Stromal cell of bone marrow (primary cell): ENCODE data around the gene IDH2.

ENCODE experiments used
- DNase-seq: peaks from one replicate; pipeline ENCODE4 v3.0.0-alpha.2; 2012; ENCODE audit warnings: low read depth

The IDH2 gene

DNA sequence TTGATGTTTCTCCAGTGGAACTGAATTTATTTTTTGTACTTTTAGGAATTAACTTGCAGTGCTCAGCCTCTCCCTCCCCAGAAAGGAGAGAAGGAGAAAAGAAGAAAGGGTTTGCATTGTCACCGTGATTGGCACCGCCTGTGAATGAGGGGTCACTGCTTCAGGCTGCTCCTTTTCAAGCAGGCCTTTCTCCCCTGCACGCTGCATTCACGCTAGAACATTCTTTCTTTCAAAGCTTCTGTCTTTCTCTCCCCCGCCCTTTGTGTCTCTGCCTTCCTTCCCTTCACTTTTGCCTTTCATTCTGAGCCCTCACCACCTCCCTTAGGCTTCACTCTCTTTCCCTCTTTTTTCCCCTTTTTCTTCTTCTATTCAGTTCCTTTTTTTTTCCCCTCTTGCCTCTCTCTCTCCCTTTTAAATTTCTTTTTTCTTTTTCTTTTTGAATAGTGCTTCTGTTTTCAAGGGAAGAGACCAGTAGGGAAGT lies 58.7 kb downstream of the IDH2 start:
- no peak for DNase-seq

DNA sequence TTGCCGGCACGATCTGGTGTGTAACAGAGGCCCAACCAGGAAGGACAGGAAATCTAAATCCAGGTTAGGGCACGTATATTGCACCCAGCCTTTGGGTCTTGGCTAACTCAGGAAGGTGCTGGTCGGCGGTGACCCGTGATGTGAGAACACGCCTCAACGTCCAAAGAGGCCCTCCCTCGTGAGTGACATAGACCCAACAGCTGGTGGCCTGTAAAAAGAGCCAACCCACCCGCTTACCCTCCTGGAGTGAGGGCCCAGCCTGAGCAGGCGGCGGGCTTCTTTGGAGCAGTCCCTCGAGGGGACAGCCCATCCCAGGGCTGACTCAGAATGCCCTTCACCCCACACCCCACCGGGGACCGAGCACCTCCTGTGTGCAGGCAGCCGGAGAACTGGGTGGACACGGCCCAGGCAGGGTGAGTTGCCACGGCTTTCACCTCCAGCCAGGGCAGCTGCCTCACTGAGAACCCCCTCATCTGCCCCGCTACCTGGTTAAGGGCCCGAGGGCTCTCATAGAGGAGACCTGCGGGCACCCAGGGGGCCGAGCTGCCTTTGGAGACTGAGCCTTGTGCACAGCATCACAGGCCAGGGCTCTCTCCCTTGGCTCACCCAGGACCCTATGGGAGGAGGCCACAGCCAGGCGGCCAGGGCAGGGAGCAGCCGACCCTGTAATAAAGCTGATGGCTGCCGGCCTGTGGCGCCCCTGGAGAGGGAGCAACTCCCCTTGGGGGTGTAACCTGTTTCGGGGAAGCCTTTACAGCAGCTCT lies 59.3 kb downstream of the IDH2 start:
- DNase-seq: no peak

DNA sequence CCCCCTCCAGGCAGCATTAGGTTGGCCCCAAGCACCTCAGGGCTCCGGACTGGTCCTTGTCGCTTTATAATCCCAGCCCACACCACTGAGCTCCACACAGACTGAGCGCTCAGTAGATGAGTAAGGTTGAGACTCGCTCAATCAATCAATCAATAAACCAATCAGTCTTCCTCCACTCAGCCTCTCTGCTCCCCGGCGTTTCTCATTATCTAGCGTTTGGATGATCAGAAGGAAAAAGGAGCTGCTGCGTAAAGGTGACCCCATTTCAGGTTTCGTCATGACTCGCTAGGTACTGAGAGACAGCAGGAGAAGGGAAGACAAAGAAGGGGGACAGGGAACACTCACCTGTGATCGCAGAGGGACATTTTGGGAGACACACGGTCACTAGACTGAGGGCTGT lies 59.9 kb downstream of the IDH2 start:
- no peak for DNase-seq

DNA sequence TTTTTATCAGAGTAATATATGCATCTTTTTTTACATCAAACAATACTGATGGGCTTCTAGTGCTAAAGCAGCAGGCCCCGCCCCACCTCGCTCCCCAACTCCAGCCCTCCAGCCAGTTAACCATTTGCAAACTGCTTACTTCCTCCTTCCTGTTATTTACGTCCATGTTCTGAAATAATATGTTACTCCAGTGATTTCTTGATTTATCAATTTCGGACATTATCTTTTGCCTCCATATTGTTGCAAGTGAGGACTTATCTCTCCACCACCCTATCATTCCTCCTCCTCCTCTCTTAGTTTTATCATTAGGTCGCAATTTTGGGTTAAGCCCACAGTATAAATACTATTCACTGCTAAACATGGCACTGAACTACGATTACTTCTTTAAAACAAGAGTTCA lies 61.6 kb downstream of the IDH2 start:
- DNase-seq: no peak

DNA sequence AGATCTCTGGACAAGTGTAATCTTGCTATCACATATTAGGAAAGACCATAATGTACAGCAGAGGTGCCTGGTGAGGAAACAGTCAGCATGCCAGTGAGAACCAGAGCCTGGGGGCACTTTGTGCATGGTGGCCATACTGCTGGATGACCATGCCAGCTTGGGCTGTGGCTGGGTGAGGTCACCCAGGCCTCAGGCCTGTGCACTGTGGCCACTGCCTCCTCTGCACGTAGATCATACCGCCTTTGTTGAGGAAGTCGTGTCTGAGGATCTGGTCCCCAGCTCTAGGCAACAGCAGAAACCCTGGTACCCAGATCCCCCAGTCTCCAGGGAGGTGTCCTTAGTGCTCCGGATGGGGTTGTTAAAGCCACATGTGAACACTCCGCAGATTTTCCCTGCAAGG lies 62.3 kb downstream of the IDH2 start:
- no peak for DNase-seq

DNA sequence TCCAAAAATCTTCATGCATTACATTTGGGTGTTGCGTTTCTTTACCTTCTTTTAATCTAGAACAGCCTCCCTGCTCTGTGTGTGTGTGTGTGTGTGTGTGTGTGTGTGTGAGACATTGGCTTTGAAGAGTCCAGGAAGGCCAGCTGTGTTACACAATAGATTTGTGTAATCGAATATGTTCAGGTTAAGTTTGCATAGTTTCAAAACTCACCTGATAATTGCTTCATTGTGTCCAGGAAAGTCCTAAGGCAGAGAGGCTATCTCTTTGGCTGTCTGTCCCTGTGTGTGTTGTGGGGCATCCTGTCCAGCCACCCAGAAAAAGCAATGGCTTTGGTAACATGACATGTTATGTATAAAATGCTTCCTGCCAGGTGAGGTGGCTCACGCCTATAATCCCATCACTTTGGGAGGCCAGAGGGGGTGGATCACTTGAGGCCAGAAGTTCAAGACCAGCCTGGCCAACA lies 63.6 kb downstream of the IDH2 start:
- DNase-seq: no peak

DNA sequence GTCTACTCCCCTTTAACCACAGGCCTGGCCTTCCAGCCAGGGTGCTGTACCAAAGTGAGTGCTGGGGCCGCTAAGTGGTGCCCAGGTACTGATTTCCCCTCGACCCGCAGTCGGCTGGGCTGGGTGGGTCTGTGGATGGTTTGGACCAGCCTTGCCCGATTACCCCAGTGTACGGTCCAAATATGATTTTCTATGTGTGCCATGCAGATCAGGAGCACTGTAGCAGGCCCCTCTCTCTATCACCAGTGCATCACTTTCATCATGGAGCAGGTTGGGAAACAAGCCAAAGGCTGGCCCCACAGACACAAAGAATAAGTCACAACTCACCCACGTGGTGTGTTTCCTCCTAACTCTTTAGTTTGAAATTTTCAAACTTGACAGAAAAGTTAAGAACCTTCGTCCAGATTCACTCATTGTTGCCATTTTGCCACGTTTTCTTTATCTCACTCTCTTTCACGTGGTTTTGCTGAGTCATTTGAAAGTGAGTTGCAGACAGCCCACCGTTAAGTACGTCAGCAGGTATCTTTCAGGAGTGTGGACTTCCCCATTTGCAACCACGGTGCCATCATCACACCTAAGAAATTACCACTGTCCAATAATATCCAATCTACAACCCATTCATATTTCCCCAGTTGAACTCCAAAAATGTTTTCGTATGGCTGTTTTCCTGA lies 64.2 kb downstream of the IDH2 start:
- DNase-seq: peak; percentile 9

DNA sequence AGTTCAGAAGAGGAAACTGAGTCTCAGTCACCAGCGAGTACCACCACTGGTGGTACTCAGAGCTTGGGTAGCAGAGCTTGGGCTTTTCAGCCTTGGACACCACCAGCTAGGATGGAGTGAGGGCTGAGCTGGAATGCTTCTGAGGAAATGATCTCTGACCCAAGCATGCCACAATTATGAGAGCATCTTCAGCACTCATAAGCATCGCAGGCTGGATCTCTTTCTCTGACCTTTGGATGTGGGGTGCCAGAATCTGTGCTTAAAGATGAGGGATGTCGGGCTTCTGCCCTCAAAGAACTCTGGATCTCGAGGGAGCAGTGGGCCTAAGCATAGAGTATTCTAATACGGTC lies 64.8 kb downstream of the IDH2 start:
- DNase-seq: peak; percentile 11

DNA sequence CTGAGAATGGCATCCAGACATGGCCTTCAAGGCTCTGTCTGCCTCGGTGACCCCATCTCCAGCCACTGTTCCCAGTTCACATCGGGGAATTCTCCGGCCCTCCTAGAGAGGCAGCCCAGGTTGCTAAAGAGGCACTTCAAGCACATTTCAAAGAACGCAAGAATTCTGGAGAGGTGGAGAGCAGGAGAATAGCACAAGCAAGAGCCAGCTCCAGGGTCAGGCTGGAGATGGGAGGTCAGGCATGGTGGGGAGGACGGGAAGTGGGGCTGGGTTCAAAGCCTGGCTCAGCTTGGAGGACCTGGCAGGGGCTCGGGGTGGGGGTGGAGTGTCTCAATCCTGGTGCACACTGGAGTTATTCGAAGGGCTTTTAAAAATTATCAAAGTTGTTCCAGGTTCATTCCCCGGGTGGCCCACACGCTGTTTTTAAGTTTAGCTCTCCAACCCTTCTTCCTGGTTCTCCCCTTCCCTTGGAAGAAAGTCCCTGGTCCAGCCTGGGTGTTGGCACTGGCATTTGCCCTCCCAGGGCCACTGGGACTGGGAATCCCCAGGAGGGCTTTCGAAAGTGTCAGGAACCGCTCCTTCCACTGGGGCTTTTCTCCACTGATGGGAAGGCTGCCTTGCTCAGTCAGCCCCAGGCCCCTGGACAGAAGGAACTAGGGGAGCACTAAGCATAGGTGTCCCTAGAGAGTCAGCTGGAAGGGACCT lies 65.3 kb downstream of the IDH2 start:
- no peak for DNase-seq

DNA sequence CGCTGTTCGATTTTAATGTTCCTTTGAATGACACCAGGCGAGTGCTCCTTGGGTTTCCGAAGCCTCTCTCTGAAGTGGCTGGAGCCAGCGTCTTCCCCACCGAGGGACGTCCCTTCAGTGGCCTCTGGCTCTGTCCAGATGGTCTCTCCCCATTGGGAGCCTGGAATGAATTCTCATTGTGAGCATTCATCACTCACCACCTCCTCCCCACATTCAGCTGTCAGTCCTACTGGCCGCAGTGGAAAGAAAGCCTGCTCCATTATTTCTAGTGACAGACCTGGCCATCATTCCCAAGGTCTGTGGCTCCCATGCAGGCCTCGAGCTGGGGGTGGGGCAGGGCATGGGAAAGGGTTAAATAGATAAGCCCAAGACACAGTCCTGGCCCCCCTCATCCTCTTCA lies 65.9 kb downstream of the IDH2 start:
- no peak for DNase-seq

DNA sequence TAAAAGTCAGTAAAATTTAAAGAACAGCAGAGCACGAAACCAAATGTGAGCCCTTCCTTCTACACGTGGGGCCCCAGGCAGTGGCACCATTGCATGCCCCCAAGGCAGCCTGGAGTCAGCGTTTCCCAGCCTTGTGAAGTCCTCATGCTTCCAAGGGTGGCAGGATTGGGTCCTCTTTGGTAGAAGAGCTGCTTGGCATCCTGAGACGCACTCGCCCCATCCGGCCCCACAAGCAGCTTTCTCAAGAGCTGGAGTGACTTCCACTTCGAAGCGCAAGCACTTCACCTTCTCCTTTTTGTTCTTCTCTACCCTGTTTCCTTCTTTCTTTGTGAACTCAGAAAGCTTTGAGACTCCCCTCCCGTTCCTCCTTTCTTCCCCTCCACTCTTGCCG lies 66.4 kb downstream of the IDH2 start:
- DNase-seq: no peak

DNA sequence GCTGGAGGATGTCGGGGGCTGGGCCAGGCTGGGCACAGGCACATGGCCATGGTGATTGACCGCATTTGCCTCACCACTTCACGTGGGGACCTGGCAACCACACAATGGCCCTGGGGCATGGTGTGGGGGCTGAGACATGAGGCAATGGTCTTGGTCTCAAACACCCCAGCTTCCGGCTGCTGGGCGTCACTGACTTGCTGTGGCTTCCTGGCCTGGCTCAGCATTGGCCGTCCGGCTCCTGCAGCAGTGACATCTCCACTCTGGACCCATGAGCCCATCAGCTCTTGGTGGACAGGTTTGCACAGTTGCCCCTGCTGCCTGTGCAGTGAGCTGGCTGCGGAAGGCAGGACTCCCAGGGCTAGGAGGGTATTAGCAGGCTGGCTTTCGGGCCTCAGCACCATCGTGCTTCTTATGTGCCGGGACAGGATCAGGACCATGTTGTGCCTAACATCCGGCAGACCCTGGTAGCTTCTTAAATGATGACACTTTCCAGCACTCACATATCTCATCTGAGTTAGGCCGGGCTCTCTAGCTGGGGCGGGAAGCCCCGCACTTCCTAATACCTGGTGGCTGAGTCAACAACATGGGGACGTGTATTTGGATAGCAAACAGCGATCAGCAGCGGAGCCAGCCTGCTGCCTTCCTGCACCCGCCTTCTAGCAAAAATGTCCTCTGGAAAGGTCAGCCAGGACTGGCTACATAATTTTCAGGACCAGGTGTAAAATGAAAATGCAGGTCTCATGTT lies 67.0 kb downstream of the IDH2 start:
- DNase-seq: no peak

DNA sequence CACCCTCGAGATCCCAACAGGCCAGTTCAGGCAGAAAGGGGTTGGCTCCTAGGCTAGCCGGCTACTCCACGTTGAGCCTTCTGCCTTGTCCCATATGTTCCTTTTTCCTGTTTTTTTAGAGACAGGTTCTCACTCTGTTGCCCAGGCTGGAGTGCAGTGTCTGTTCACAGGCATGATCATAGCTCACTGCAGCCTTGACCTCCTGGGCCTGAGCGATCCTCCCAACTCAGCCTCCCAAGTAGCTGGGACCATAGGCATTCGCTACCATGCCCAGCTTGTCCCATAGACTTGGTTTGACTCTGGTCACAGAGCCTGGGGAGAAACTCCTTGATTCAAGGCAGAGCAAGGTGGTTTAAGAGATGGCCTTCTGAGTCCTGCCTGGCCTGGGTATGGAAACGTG lies 68.8 kb downstream of the IDH2 start:
- no peak for DNase-seq
